Stomach (tissue), 4 donors: Measurements from ENCODE around the gene SPEF1.

ENCODE experiments used
- EP300 ChIP-seq: sonication (generic); formaldehyde crosslinking; IDR thresholded peaks from one replicate; pipeline ENCODE4 v1.6.1; 2017; ENCODE audit warnings: antibody characterized with exemption
- POLR2A ChIP-seq, 4 donors: fragments of 450-650 bp; IDR thresholded peaks; one replicate each; pipeline ENCODE4 v1.6.1; 2016; ENCODE audit warnings: antibody characterized with exemption in 4 of 4, control low read depth in 2 of 4, mild to moderate bottlenecking in 1 of 4, moderate library complexity in 1 of 4
- POLR2AphosphoS5 ChIP-seq, 3 donors: sonication (generic); formaldehyde crosslinking; IDR thresholded peaks; one replicate each; pipeline ENCODE4 v1.6.1; 2016; ENCODE audit warnings: antibody characterized with exemption in 3 of 3
- TF ChIP-seq, protein P1 (sequence below), 7 experiments: fragments of 450-650 bp in 4 of 7; fragments of 200-600 bp in 3 of 7; sonication (generic) in 3 of 7; IDR thresholded peaks; one replicate each; pipeline ENCODE4 v1.5.1; 2016 to 2019; ENCODE audit warnings: antibody characterized with exemption in 7 of 7, control low read depth in 2 of 7, mild to moderate bottlenecking in 1 of 7

DNA sequence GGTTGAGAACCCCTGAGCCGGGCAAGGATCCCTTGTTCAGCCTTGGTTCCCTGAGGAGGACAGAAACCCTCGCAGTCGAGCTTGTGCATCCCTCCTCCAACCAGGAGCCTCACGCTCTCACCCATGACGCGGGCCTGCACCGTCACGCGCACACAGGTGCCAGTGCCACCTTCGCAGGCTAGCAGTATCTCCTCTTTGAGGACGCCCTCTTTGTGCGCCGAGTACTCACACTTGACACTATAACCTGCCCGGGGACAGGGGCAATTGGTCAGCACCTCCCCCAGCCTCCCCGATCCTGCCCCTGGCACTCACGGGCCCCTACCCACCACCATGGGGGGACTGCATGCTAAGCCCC, 27.0 kb downstream of the SPEF1 start:
- TF ChIP-seq, protein P1, sequence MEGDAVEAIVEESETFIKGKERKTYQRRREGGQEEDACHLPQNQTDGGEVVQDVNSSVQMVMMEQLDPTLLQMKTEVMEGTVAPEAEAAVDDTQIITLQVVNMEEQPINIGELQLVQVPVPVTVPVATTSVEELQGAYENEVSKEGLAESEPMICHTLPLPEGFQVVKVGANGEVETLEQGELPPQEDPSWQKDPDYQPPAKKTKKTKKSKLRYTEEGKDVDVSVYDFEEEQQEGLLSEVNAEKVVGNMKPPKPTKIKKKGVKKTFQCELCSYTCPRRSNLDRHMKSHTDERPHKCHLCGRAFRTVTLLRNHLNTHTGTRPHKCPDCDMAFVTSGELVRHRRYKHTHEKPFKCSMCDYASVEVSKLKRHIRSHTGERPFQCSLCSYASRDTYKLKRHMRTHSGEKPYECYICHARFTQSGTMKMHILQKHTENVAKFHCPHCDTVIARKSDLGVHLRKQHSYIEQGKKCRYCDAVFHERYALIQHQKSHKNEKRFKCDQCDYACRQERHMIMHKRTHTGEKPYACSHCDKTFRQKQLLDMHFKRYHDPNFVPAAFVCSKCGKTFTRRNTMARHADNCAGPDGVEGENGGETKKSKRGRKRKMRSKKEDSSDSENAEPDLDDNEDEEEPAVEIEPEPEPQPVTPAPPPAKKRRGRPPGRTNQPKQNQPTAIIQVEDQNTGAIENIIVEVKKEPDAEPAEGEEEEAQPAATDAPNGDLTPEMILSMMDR (IDR thresholded peaks at IDR 0.05), result no peak
- TF ChIP-seq POLR2A (IDR thresholded peaks at IDR 0.05) (no peak), EP300 (no peak), POLR2AphosphoS5 (IDR thresholded peaks at IDR 0.05) (no peak)
